ENCODE measurements around the gene AGER.

Gene AGER

DNA sequence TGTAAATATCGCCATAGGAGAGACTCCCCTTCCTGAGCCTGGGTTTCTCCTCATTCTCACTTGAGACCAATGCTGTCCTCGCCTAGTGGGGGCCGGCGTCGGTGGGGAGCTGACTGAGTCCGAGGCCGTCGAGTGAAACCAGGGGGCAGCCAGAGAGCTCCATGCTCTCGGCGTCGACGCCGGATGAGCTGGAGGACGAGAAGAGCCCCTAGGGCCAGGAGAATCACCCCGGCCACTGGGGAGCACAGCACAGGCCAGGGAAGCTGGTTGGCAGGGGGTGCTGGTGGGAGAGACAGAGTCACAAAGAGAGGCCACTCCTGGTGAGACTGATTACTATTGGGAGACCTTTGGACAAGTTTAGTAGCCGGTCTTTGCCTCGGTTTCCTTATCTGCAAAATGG lies 14.8 kb upstream of the AGER start:
- no peak overlapping the region for H3K4me3 ChIP-seq (ENCODE audit: low read depth, low read length)
- TF ChIP-seq, protein P1, sequence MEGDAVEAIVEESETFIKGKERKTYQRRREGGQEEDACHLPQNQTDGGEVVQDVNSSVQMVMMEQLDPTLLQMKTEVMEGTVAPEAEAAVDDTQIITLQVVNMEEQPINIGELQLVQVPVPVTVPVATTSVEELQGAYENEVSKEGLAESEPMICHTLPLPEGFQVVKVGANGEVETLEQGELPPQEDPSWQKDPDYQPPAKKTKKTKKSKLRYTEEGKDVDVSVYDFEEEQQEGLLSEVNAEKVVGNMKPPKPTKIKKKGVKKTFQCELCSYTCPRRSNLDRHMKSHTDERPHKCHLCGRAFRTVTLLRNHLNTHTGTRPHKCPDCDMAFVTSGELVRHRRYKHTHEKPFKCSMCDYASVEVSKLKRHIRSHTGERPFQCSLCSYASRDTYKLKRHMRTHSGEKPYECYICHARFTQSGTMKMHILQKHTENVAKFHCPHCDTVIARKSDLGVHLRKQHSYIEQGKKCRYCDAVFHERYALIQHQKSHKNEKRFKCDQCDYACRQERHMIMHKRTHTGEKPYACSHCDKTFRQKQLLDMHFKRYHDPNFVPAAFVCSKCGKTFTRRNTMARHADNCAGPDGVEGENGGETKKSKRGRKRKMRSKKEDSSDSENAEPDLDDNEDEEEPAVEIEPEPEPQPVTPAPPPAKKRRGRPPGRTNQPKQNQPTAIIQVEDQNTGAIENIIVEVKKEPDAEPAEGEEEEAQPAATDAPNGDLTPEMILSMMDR (IDR thresholded peaks at IDR 0.05; ENCODE audit: control insufficient read depth, extremely low read depth, insufficient read depth): no peak
- DNase-seq (ENCODE audit: low read depth): no peak

- H3K4me3 ChIP-seq (ENCODE audit: low read depth, low read length): no peak overlapping the region
- no peak for DNase-seq (ENCODE audit: low read depth)
- TF ChIP-seq, protein P1 (IDR thresholded peaks at IDR 0.05; ENCODE audit: control insufficient read depth, extremely low read depth, insufficient read depth): no peak
Observed at GRCh38 chr6:32198345-32198696, 14.3 kb upstream of the AGER start.

GRCh38 chr6:32196682-32197616 lies 12.9 kb upstream of the AGER start:
- TF ChIP-seq, protein P1 (IDR thresholded peaks at IDR 0.05; ENCODE audit: control insufficient read depth, extremely low read depth, insufficient read depth): no peak
- H3K4me3 ChIP-seq (ENCODE audit: low read depth, low read length): peak overlapping the region; percentile 89
- DNase-seq (ENCODE audit: low read depth): no peak

DNA sequence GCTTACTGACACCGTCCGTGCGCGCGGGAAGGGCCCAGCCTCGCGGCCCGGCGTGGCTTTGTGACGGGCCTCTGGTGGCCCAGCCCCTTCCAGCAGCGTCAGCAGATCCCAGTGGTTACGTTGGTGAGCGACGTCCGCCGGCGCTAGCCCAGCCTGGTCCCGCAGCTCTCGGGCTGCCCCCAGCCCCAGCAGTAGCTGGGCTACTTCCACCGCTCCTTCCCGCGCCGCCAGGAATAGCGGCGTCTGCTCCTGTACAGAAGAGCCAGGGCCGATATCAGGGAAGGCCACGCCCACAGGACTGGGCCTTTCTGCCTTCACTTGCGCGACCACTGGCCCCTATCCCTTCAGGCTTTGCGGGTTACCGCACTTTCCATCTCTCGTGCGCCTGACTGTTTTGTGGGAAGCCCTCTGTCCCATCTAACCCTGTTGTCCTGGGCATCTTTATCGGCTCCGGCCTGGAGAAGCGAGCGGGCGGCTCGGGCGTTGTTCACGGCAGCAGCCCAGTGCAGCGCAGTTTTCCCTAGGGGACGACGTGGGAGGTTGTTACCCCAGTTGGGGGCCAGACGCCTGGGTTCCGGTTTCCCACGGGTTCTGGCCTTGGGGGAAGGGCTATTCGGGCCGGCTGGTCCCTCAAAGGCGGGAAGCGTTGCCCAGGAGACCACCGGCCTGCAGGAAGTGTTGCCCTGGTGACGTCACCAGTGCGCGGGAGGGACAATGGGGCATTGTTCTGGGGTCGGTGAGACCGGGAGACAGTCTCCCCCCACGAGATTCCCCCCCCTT lies 12.0 kb upstream of the AGER start:
- H3K4me3 ChIP-seq (ENCODE audit: low read depth, low read length): peak overlapping the region; percentile 89
- TF ChIP-seq, protein P1 (IDR thresholded peaks at IDR 0.05; ENCODE audit: control insufficient read depth, extremely low read depth, insufficient read depth): no peak
- no peak for DNase-seq (ENCODE audit: low read depth)

DNA sequence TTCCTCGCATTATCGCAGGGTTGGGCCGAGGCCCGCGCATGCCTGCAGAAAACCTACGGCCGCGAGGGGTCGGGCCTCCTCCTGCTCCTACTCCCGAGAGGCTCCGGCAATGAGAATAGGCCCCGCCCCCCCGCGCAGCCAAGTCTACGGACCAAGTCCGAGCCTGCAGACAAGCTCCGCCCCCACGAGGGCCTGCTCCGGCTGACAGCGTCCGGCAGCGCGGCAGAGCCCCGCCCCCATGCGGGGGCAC lies 11.5 kb upstream of the AGER start:
- peak overlapping the region; percentile 89 for H3K4me3 ChIP-seq (ENCODE audit: low read depth, low read length)
- TF ChIP-seq, protein P1 (IDR thresholded peaks at IDR 0.05; ENCODE audit: control insufficient read depth, extremely low read depth, insufficient read depth): no peak
- peak; percentile 97 for DNase-seq (ENCODE audit: low read depth)

- DNase-seq (ENCODE audit: low read depth): peak; percentile 27
- peak overlapping the region; percentile 67 for H3K4me3 ChIP-seq (ENCODE audit: low read depth, low read length)
- TF ChIP-seq, protein P1 (IDR thresholded peaks at IDR 0.05; ENCODE audit: control insufficient read depth, extremely low read depth, insufficient read depth): peak; percentile 63
Observed at GRCh38 chr6:32194825-32195651, 11.0 kb upstream of the AGER start.

Data from LNCaP clone FGC (cell line).